HG02759 (cell line): Measurements from ENCODE around the gene IGF1R.
"Not testable (repeated sequence)": the region's sequence is repeated elsewhere in the genome, so short reads cannot be mapped to it uniquely, and the experiment has no call there.

Source experiments
- ATAC-seq: cut with Tn5 transposase; IDR thresholded peaks from one replicate; pipeline ENCODE4 v1.9.1; 2021; ENCODE audit warnings: mild to moderate bottlenecking, moderate library complexity; ENCODE audit not compliant: unreplicated experiment

The IGF1R gene

DNA sequence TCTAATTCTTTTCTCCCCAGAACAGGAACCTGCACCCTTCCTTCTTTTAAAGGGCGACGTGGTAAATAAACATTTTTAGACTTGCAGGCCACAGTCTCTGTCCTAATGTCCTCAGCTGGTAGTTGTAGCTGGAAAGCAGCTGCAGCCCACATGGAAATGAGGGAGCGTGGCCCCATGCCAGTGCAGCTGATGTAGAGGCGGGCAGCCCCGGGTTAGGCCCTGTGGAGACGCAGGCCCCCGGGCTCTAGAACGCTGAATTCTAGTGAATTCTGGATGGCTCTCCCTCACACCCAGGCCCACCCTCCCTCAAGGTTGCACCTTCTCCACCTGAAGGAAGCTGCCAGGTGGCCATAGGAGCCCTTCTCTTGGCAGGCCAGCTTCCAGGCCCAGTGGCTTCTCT, 307.0 kb downstream of the IGF1R start:
- no peak for ATAC-seq

DNA sequence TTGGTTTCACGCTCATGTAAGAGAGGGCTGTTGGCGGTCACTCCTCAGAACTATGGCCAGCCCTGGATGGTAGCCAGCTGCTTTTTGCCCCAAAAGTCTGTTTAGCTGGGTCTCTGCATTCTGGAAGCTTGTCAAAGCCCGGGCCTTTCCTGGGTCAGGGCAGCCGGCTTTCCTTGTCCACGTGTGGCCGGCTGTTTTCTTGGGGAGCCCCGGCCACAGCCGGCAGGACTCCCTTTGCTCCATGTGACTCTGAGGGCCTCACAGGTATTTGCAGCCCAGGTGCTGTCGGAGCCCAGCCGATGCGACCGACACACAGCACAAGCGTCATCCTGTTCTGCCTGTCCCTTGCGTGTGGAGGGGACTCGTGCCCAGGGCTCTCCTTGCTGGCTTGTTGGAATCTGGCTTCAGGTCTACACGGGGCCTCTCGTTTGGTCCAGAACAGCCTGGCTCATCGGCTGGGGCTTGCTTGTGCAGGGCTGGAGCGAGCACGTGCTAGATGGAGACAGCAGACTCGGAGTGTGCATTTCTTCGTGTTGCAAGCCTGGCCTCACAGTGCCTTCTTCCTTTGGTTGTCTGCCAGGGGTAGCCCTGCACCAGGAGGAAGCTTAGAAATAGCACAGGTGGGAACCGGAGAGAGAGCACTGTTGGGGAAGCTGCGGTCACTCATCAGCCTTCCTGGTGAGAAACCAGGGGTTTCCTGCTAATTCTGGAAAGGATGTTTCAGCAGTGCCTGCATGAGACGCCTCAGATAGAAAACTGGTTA, 307.8 kb downstream of the IGF1R start:
- no peak for ATAC-seq

DNA sequence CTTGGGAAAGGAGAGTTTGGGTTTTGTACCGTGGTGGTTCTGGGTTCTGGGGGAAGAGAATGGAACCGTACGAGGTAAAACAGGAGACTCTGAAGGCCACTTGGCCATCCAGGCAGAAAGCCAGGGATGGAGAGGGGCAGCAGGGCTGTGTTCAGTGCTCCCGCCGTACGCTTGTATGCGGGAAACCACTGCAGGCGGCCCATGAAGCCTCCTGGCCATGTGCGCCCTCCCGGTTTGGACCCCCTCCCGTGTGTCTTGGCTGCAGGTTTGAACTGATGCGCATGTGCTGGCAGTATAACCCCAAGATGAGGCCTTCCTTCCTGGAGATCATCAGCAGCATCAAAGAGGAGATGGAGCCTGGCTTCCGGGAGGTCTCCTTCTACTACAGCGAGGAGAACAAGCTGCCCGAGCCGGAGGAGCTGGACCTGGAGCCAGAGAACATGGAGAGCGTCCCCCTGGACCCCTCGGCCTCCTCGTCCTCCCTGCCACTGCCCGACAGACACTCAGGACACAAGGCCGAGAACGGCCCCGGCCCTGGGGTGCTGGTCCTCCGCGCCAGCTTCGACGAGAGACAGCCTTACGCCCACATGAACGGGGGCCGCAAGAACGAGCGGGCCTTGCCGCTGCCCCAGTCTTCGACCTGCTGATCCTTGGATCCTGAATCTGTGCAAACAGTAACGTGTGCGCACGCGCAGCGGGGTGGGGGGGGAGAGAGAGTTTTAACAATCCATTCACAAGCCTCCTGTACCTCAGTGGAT, 308.6 kb downstream of the IGF1R start:
- ATAC-seq, result no peak

DNA sequence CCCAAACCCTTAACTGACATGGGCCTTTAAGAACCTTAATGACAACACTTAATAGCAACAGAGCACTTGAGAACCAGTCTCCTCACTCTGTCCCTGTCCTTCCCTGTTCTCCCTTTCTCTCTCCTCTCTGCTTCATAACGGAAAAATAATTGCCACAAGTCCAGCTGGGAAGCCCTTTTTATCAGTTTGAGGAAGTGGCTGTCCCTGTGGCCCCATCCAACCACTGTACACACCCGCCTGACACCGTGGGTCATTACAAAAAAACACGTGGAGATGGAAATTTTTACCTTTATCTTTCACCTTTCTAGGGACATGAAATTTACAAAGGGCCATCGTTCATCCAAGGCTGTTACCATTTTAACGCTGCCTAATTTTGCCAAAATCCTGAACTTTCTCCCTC, 309.3 kb downstream of the IGF1R start:
- ATAC-seq, result no peak

DNA sequence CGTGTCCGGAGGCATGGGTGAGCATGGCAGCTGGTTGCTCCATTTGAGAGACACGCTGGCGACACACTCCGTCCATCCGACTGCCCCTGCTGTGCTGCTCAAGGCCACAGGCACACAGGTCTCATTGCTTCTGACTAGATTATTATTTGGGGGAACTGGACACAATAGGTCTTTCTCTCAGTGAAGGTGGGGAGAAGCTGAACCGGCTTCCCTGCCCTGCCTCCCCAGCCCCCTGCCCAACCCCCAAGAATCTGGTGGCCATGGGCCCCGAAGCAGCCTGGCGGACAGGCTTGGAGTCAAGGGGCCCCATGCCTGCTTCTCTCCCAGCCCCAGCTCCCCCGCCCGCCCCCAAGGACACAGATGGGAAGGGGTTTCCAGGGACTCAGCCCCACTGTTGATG, 309.7 kb downstream of the IGF1R start:
- no peak for ATAC-seq

DNA sequence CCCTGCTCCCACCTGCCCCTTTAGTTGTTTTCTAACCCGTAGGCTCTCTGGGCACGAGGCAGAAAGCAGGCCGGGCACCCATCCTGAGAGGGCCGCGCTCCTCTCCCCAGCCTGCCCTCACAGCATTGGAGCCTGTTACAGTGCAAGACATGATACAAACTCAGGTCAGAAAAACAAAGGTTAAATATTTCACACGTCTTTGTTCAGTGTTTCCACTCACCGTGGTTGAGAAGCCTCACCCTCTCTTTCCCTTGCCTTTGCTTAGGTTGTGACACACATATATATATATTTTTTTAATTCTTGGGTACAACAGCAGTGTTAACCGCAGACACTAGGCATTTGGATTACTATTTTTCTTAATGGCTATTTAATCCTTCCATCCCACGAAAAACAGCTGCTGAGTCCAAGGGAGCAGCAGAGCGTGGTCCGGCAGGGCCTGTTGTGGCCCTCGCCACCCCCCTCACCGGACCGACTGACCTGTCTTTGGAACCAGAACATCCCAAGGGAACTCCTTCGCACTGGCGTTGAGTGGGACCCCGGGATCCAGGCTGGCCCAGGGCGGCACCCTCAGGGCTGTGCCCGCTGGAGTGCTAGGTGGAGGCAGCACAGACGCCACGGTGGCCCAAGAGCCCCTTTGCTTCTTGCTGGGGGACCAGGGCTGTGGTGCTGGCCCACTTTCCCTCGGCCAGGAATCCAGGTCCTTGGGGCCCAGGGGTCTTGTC, 310.7 kb downstream of the IGF1R start:
- ATAC-seq, result no peak

DNA sequence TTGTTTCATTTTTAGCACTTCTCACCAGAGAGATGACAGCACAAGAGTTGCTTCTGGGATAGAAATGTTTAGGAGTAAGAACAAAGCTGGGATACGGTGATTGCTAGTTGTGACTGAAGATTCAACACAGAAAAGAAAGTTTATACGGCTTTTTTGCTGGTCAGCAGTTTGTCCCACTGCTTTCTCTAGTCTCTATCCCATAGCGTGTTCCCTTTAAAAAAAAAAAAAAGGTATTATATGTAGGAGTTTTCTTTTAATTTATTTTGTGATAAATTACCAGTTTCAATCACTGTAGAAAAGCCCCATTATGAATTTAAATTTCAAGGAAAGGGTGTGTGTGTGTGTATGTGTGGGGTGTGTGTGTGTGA, 311.3 kb downstream of the IGF1R start:
- ATAC-seq, result no peak

DNA sequence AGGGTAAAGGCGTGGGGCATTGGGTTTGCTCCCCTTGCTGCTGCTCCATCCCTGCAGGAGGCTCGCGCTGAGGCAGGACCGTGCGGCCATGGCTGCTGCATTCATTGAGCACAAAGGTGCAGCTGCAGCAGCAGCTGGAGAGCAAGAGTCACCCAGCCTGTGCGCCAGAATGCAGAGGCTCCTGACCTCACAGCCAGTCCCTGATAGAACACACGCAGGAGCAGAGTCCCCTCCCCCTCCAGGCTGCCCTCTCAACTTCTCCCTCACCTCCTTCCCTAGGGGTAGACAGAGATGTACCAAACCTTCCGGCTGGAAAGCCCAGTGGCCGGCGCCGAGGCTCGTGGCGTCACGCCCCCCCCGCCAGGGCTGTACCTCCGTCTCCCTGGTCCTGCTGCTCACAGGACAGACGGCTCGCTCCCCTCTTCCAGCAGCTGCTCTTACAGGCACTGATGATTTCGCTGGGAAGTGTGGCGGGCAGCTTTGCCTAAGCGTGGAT, 312.3 kb downstream of the IGF1R start:
- ATAC-seq, result no peak

DNA sequence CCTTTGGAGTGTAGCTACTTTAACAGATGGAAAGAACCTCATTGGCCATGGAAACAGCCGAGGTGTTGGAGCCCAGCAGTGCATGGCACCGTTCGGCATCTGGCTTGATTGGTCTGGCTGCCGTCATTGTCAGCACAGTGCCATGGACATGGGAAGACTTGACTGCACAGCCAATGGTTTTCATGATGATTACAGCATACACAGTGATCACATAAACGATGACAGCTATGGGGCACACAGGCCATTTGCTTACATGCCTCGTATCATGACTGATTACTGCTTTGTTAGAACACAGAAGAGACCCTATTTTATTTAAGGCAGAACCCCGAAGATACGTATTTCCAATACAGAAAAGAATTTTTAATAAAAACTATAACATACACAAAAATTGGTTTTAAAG, 315.1 kb downstream of the IGF1R start:
- no peak for ATAC-seq

DNA sequence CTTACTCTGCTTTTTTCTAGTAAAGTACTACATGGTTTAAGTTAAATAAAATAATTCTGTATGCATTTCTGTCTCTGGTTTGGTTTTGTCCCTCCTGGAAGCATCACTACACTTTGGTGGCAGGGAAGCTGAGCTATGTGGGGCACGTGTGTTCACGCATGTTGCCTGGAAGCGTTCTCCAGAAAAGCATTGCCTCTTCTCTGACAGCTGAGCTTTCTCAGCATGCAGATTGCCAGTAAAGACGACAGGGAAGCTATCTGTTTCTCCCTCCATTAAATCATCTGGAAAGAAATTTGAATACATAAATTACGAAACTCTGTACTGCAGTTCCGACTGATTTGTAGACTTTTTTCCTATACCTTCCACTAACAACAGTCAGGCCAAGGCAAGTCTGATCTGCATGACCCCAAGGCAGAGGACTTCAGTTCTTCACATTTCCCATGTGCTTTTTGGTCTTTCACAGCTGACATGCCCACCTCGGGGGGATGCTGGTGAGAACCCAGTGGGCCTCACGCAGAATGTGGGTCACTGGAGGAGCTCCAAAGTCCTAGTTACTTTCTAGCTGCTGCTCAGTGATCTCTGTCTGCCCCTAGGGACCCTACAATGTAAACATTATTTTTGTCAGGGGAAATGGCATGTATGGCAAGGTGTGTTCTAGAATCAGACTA, 316.3 kb downstream of the IGF1R start:
- ATAC-seq, result no peak

DNA sequence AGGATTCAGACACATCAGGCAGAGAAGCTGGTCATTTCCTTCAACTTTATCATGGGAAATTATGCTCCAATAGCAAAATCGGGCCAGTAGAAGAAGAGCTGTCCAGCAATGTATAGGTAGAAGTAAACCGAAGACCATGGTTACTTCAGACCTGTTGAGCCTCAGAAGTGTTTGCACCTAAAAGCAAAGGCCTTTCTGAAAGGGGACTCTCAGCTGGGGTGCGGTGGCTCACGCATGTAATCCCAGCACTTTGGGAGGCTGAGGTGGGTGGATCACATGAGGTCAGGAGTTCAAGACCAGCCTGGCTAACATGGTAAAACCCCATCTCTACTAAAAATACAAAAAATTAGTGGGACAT, 316.8 kb downstream of the IGF1R start:
- ATAC-seq, result not testable (repeated sequence)

DNA sequence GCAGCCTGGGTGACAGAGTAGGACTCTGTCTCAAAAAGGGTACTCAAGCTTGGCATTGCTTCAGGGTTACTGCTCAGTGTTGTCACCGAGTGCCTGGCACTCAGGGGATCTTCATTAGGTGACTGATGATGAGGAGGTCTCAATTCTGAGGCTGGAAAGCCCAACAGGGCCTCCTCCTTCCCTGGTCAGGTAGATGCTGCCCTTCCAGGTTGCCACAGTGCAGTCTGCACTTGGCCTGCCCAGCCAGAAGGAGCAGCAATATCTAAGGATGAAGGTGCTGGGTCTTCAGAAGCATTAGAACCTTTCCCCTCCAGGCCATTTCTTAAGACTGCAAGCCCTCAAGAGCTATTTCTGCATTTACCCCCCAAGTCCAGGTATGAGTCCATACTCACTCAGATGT, 317.3 kb downstream of the IGF1R start:
- ATAC-seq, result no peak

DNA sequence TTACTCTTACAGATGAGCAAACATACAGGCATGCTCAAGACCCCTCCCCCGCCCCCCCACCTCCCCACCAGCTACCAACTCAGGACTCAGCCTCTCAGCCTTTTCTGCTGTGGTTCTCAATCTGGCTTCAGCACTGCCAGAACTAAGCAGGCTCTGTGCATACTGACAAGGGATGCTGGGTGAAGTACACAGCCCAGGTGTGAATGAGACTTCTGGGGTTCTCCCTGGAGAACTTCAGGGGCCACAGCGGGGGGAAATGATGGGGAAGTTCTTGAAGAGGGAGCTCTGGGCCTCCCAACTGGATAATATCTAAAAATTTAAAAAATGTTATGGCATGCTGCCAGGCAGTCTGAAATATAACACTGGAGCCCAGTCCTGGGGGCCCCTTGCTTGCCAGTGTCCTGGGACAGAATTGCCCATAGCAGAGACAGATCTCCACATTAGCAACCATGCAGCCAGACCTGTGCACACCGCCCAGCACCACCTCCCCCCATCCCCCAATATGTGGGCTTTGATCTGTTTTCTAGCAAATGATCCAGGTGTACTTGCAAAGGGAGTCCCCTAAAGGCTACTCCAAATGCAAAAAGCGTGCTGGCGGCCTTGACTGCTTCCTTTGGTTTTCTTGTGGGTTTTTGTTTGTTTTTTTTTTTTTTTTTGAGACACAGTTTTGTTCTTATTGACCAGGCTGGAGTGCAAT, 317.9 kb downstream of the IGF1R start:
- ATAC-seq, result no peak

DNA sequence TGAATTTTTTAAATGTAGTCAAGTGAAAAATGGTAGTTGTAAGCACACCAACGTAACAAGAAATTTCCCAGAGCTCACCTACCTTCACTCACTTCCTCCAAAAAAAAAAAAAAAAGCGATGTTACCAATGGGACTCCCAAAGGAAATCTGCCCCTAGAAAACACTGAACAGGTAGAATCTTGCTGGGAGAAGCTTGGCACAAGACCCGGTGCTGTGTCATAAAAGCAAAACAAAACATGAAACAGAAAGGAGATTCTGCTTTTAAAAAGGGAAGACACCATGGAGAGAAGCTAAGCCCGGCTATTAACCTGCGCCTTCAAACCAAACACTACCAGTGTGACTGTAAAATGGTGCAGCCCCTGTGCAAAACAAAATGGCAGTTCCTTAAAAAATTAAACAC, 318.8 kb downstream of the IGF1R start:
- no peak for ATAC-seq

DNA sequence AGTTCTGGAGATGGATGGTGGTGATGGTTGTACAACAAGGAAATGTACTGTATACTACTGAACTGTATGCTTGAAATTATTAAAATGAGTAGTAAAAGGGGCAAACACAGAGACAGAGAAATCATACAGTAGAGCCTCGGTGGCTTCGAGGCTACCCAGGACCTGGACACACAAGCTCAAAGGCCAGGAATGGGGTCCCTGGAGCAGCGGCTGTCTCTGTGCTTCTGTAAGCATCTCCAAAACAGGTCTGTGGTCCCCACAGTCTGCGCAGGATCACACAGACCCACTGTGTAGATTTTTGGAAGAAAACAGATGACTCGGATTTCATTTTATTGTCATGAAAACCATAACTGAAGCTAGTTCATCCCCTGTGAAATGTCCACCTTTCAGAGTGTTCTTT, 319.6 kb downstream of the IGF1R start:
- ATAC-seq, result no peak

DNA sequence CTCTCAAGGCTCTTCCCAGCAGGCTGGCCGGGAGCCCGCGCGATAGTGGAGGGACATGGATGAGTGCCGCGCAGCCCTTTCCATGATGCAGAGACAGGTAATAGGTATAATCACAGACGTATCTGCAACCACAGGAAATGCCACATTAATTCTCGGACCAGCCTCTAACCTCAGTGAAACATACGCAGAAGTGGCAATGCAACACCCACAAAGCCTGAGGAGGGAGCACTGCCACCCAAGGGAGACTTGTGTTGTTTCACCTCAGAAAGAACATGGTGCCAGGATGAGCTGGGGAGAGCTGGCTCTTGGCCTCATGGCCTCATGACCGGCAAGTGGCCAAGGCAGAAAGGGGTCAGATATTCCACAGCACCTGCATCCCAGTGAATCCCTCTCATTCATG, 320.2 kb downstream of the IGF1R start:
- ATAC-seq, result no peak

DNA sequence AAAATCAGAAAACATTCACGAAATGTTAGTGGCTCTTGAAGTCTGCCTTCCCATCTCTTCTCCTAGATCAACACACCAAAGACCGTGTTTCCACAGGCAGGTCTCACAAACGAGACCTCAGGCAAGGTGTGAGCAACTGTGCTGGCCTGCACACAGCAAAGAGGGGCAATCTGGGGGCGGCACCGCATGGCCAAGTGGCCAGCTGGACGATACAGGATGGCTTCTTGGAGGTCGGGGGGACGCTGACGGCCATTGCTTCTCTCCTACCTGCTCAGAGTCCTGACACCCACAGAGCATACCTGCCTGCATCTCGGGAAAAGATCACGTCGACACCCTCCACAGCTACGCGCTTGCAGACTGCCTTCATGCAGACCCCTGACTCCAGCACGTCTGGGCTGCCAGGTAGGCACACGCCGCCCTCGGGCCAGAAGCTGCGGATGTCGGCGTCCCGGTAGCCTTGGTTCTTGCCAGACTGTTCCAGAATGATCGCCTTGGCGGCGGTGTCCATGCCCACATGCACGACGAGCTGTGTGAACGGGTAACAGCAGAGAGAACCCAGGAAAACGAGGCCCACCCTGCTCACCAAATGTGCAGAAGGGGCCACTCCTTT, 320.9 kb downstream of the IGF1R start:
- no peak for ATAC-seq

DNA sequence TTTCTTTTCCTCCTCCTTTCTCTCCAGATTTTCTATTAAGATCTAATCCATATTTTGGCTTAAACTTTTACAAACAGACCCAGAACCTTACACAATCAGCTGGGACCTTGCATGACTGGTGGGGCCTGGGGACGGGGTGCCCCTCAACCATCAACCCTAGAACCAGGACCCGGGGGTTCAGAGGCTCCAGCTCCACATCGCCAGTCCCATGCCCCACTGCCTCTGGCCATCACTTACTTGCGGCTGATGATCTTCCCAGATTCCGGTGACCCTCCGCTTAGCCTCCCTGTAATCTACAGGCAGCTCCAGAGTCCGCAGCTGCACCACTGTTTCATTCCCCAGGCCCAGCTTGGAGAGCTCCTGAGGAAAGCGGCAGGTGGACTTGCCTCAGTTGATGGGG, 322.5 kb downstream of the IGF1R start:
- ATAC-seq, result no peak

DNA sequence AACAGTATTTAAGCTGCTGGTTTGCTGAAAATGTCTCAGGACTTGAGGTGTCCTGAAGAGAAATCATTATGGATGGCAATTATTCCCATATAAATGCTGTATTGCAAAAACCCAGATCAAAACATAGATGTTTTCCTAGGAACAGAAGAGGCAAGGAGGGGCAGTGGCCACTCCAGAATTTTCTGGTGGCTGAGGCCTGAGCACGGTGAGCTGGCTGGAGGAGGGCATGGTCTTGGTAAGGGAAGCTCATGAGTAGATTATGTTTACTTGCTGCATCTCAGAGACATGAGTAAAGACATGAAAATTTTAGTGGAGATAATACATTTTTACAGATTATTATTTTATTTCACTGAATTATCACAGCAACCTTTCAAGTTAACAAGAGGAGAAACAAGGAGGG, 328.2 kb downstream of the IGF1R start:
- no peak for ATAC-seq

DNA sequence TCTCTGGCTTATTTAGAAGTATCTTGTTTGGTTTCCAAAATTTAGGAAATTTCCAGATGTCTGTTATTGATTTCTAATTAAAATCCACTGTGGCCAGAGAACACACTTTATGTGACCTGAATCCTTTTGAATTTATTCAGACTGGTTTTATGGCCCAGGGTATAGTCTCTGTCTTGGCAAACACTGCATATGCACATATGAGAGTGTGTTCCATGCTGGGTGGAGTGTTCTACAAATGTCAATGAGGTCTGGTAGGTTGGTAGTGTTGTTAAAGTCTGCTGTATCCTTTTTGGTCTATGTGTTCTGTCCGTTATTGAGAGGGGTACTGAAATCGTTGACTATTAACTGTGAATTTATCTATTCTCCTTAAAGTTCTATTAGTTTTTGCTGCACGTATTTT, 329.1 kb downstream of the IGF1R start:
- no peak for ATAC-seq
